HepG2 (cell line): ENCODE measurements around the gene FAM117B. TPM values are rescaled to one million over a fixed set of nuclear protein-coding genes. Genes with fewer than 3 reads are reported as not detected.

Source experiments
- ARNT ChIP-seq: fragments of 450-650 bp; IDR thresholded peaks from 2 replicates; pipeline ENCODE4 v1.6.1; 2017
- ASH2L ChIP-seq: fragments of 300-600, 200-600 bp; sonication (generic); IDR thresholded peaks from 2 replicates; pipeline ENCODE4 v1.7.0; 2017; ENCODE audit warnings: low read depth, mild to moderate bottlenecking, moderate library complexity, mixed read lengths, low read length; ENCODE audit not compliant: insufficient read length
- CAMTA2 ChIP-seq: sonication (generic); formaldehyde crosslinking; IDR thresholded peaks from 2 replicates; pipeline ENCODE4 v1.4.0; 2020; ENCODE audit warnings: mild to moderate bottlenecking, missing genetic modification reagents, borderline replicate concordance
- CCDC6 ChIP-seq: sonication (generic); formaldehyde crosslinking; IDR thresholded peaks from 2 replicates; pipeline ENCODE4 v1.8.1; 2022; ENCODE audit warnings: mild to moderate bottlenecking, missing genetic modification reagents, moderate library complexity
- DDIT3 ChIP-seq: sonication (generic); formaldehyde crosslinking; IDR thresholded peaks from 2 replicates; pipeline ENCODE4 v1.4.0; 2020; ENCODE audit warnings: mild to moderate bottlenecking, missing genetic modification reagents
- FOXC1 ChIP-seq: sonication (generic); formaldehyde crosslinking; IDR thresholded peaks from 2 replicates; pipeline ENCODE4 v1.8.0; 2022; ENCODE audit warnings: mild to moderate bottlenecking, missing genetic modification reagents, borderline replicate concordance
- HNRNPUL1 ChIP-seq: fragments of 200-400 bp; formaldehyde crosslinking; IDR thresholded peaks from 2 replicates; pipeline ENCODE4 v1.6.1; 2017; ENCODE audit warnings: low read depth, mild to moderate bottlenecking, low read length, moderate library complexity
- HOXA5 ChIP-seq: sonication (generic); formaldehyde crosslinking; IDR thresholded peaks from 2 replicates; pipeline ENCODE4 v1.4.0; 2020; ENCODE audit warnings: missing genetic modification reagents
- IKZF4 ChIP-seq: sonication (generic); formaldehyde crosslinking; IDR thresholded peaks from 2 replicates; pipeline ENCODE4 v1.5.1; 2020; ENCODE audit warnings: borderline replicate concordance, mild to moderate bottlenecking, low read depth, missing genetic modification reagents; ENCODE audit errors: not compliant biosample characterization
- IRX3 ChIP-seq: sonication (generic); formaldehyde crosslinking; IDR thresholded peaks from 2 replicates; pipeline ENCODE4 v1.8.1; 2023; ENCODE audit warnings: mild to moderate bottlenecking, low read depth, missing genetic modification reagents, borderline replicate concordance
- LBX2 ChIP-seq: sonication (generic); formaldehyde crosslinking; IDR thresholded peaks from 2 replicates; pipeline ENCODE4 v1.5.0; 2020; ENCODE audit warnings: missing genetic modification reagents, mild to moderate bottlenecking, borderline replicate concordance
- NFKBIZ ChIP-seq: IDR thresholded peaks from 2 replicates; pipeline ENCODE4 v1.6.1; 2018; ENCODE audit warnings: missing genetic modification reagents, missing compliant biosample characterization
- NR2F2 ChIP-seq: IDR thresholded peaks from 2 replicates; pipeline ENCODE4 v1.6.1; 2012; ENCODE audit warnings: low read depth, inconsistent platforms, borderline replicate concordance
- REXO4 ChIP-seq: sonication (generic); formaldehyde crosslinking; IDR thresholded peaks from 2 replicates; pipeline ENCODE4 v1.8.0; 2022; ENCODE audit warnings: missing genetic modification reagents, mild to moderate bottlenecking, borderline replicate concordance
- RFXANK ChIP-seq: IDR thresholded peaks from 2 replicates; pipeline ENCODE4 v1.6.1; 2016
- ZNF224 ChIP-seq: sonication (generic); formaldehyde crosslinking; IDR thresholded peaks from 2 replicates; pipeline ENCODE4 v1.5.0; 2020; ENCODE audit warnings: mild to moderate bottlenecking, missing genetic modification reagents
- ZNF574 ChIP-seq: sonication (generic); formaldehyde crosslinking; IDR thresholded peaks from 2 replicates; pipeline ENCODE4 v1.4.0; 2020; ENCODE audit warnings: missing genetic modification reagents
- ZNF770 ChIP-seq: sonication (generic); formaldehyde crosslinking; IDR thresholded peaks from 2 replicates; pipeline ENCODE4 v1.5.0; 2020; ENCODE audit warnings: mild to moderate bottlenecking, missing genetic modification reagents
- ZNF784 ChIP-seq: sonication (generic); formaldehyde crosslinking; IDR thresholded peaks from 2 replicates; pipeline ENCODE4 v1.5.1; 2020; ENCODE audit warnings: missing genetic modification reagents, mild to moderate bottlenecking, borderline replicate concordance
- ZNF839 ChIP-seq: sonication (generic); formaldehyde crosslinking; IDR thresholded peaks from 2 replicates; pipeline ENCODE4 v1.4.0; 2020; ENCODE audit warnings: missing genetic modification reagents, mild to moderate bottlenecking, borderline replicate concordance
- ZNF850 ChIP-seq: sonication (generic); formaldehyde crosslinking; conservative IDR thresholded peaks from 2 replicates; pipeline ENCODE4 v1.9.0; 2021; ENCODE audit warnings: mild to moderate bottlenecking, missing genetic modification reagents
- polyA plus RNA-seq, 8 experiments: library from polyadenylated mRNA; depleted of rRNA in 3 of 8; stranded (reverse) in 7 of 8; unstranded in 1 of 8; fragments of >200 nt; fragmentation: Illumina TruSeq in 4 of 8; extraction: Trizol in 4 of 8; gene quantifications; 2 replicates each; pipeline versions ENCODE4 v1.2.1 to v1.2.3, GENCODE V29; 2011 to 2016; ENCODE audit warnings: low read depth in 4 of 8, missing spikeins in 1 of 8, mixed read lengths in 1 of 8; ENCODE audit not compliant: insufficient read depth in 1 of 8
- total RNA-seq, 5 experiments: library from RNA; depleted of rRNA; stranded (reverse); fragments of >200 nt; fragmentation: Illumina TruSeq; extraction: Trizol; gene quantifications; 2 replicates each; pipeline ENCODE4 v1.2.3, GENCODE V29; 2016; ENCODE audit warnings: low read depth in 1 of 5
- TF ChIP-seq, protein P1 (sequence below): sonication (generic); formaldehyde crosslinking; IDR thresholded peaks from 2 replicates; pipeline ENCODE4 v1.4.0; 2020; ENCODE audit warnings: mild to moderate bottlenecking, missing genetic modification reagents

The FAM117B gene
- total and polyA plus RNA-seq, 2 of the 13 experiments (the other 11 are each of a cell fraction or from before 2014, with no cell fraction given): 5.8 to 11.0 TPM

DNA sequence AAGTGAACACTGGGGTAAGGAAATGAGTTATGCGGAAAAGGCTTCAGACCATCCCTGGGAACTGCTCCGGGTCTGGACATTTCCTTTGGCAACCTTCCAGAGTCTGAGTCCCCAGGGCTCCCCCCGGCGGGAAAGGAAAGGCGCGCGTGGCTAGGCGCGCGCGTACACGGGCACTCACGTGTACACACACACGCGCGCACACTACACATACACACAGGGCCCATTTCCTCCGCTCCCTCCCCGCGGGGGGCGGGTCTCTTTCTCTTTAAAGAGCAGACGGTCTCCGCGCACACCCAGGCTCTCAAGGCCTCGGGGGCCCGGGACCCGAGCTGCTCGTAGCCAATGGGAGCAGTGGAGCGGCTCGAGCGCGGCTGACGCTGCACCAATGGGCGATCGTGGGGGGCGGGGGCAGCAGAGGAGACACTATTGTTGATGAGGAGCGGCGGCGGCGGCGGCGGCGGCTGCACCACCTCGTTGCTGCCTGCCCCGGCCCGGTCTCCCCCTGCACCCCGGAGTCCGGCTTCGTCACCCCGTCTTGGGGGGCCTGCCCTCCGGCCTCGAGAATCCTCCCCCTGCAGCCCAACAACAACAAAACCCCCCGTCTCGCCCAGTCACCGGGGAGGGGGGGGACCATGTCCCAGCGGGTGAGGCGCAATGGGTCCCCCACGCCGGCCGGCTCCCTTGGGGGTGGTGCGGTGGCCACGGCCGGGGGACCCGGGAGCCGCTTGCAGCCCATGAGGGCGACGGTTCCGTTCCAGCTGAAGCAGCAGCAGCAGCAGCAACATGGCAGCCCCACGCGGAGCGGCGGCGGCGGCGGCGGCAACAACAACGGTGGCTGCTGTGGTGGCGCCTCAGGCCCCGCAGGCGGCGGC is at the start of gene FAM117B (continued):
- TF ChIP-seq, protein P1, sequence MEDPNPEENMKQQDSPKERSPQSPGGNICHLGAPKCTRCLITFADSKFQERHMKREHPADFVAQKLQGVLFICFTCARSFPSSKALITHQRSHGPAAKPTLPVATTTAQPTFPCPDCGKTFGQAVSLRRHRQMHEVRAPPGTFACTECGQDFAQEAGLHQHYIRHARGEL (CRISPR knock-in tag): no peak; the same call in none of the 2 replicates
- TF ChIP-seq ZNF574: peak; percentile 59
- no peak; the same call in 1 of the 2 replicates for TF ChIP-seq IRX3 (CRISPR knock-in tag)
- peak; percentile 74; the same call in 1 of the 2 replicates for TF ChIP-seq RFXANK (CRISPR knock-in tag)
- no peak for TF ChIP-seq DDIT3 (CRISPR knock-in tag)
- TF ChIP-seq CAMTA2: peak; percentile 79; the same call in 1 of the 2 replicates
- TF ChIP-seq HOXA5 (CRISPR knock-in tag): peak; percentile 92
- 0 out of 2 replicates have a peak, but pooled peaks have one; percentile 72 for TF ChIP-seq ZNF839 (CRISPR knock-in tag)
- peak; percentile 89 for TF ChIP-seq CCDC6 (CRISPR knock-in tag)
- peak; percentile 90 for TF ChIP-seq IKZF4 (CRISPR knock-in tag)
- no peak for TF ChIP-seq ZNF850 (CRISPR knock-in tag)
- TF ChIP-seq ZNF784 (CRISPR knock-in tag): 0 out of 2 replicates have a peak, but pooled peaks have one; percentile 24
- no peak for TF ChIP-seq LBX2
- TF ChIP-seq NR2F2: peak; percentile 28; the same call in 1 of the 2 replicates
- TF ChIP-seq FOXC1 (CRISPR knock-in tag): peak; percentile 97
- peak; percentile 32; the same call in 1 of the 2 replicates for TF ChIP-seq ZNF224 (CRISPR knock-in tag)
- no peak for TF ChIP-seq ARNT
- TF ChIP-seq NFKBIZ (CRISPR knock-in tag): no peak
- TF ChIP-seq REXO4 (CRISPR knock-in tag): no peak
- TF ChIP-seq HNRNPUL1: no peak; the same call in 1 of the 2 replicates
- peak; percentile 55; the same call in 1 of the 2 replicates for TF ChIP-seq ZNF770 (CRISPR knock-in tag)
- peak; percentile 97 for TF ChIP-seq ASH2L
